Esophagus (tissue), 2 donors: ENCODE measurements around the gene PSG2. TPM values are rescaled to one million over a fixed set of nuclear protein-coding genes. Genes with fewer than 3 reads are reported as not detected.
A peak's percentile ranks its signal among the peaks of the same experiment; 100 is the strongest.
"Not testable (repeated sequence)": the region's sequence is repeated elsewhere in the genome, so short reads cannot be mapped to it uniquely, and the experiment has no call there.

ENCODE experiments used
- H3K27ac ChIP-seq, 2 donors: one replicate each; pipeline ENCODE4 v1.5.1; 2013; ENCODE audit warnings: low read depth in 2 of 2, mild to moderate bottlenecking in 2 of 2, inconsistent platforms in 1 of 2, low read length in 1 of 2, moderate library complexity in 1 of 2
- H3K27me3 ChIP-seq, 2 donors: one replicate each; pipeline ENCODE4 v1.6.1; 2013; ENCODE audit warnings: low read length in 2 of 2, control low read depth in 1 of 2, mild to moderate bottlenecking in 1 of 2; ENCODE audit not compliant: insufficient read depth in 2 of 2, control insufficient read depth in 1 of 2
- H3K36me3 ChIP-seq, 2 donors: one replicate each; pipeline ENCODE4 v1.6.1; 2013; ENCODE audit warnings: low read length in 1 of 2; ENCODE audit not compliant: control insufficient read depth in 2 of 2, insufficient read depth in 2 of 2
- H3K4me1 ChIP-seq, 2 donors: one replicate each; pipeline ENCODE4 v1.6.1; 2013; ENCODE audit warnings: low read length in 1 of 2; ENCODE audit not compliant: control insufficient read depth in 2 of 2, insufficient read depth in 2 of 2
- H3K4me3 ChIP-seq, 2 donors: one replicate each; pipeline ENCODE4 v1.5.1; 2013; ENCODE audit warnings: low read length in 2 of 2, mild to moderate bottlenecking in 2 of 2, low read depth in 1 of 2, moderate library complexity in 1 of 2
- H3K9me3 ChIP-seq, 2 donors: one replicate each; pipeline ENCODE4 v1.6.1; 2013; ENCODE audit warnings: mild to moderate bottlenecking in 2 of 2, low read depth in 1 of 2, low read length in 1 of 2, moderate library complexity in 1 of 2; ENCODE audit not compliant: control insufficient read depth in 2 of 2, insufficient read depth in 1 of 2
- WGBS, 2 donors: extraction: QIAGEN DNeasy Blood & Tissue Kit; methylation state at CpG; one replicate each; pipeline ENCODE4 v1.1.7; 2013; 5-methylcytosine and 5-hydroxymethylcytosine counted together
- polyA plus RNA-seq, 2 donors: library from polyadenylated mRNA; stranded (reverse); fragments of 200-250 nt; gene quantifications; one replicate each; pipeline ENCODE4 v1.2.3, GENCODE V29; 2013
- donor health status: healthy with polysubstance abuse.
- donor health status: Bipolar disorder and iron deficiency.

PSG2 gene
- not detected for polyA plus RNA-seq

DNA sequence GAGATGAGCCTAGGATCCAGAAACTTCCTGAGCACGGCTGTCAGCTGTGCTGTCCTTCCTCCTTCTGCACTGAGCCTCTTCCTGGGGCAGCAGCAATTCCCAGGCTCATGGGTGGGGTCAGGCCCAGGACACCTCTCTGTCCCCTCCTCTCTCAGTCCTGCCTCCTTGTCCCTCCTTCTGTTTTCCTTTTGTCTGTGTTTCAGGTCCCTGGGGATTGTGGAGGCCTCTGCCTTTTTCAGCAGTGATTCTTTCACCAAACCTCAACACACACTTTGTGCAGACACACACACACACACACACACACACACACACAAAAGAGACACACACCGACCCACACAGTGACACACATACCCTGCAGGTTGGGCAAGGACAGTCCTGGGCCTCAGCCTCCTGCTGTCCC is at the start of gene PSG2:
PSG2 (minus strand) TSS at position 101 of the 400 bp plus-strand sequence. CDS start 132 bp downstream, outside the sequence.
- H3K4me3 ChIP-seq, H3K4me1 ChIP-seq, H3K9me3 ChIP-seq, H3K36me3 ChIP-seq, H3K27ac ChIP-seq, H3K27me3 ChIP-seq: not testable (repeated sequence)
- 58 to 75% methylated on average over 2 of the region's 2 CpGs for WGBS, 2 donors

DNA sequence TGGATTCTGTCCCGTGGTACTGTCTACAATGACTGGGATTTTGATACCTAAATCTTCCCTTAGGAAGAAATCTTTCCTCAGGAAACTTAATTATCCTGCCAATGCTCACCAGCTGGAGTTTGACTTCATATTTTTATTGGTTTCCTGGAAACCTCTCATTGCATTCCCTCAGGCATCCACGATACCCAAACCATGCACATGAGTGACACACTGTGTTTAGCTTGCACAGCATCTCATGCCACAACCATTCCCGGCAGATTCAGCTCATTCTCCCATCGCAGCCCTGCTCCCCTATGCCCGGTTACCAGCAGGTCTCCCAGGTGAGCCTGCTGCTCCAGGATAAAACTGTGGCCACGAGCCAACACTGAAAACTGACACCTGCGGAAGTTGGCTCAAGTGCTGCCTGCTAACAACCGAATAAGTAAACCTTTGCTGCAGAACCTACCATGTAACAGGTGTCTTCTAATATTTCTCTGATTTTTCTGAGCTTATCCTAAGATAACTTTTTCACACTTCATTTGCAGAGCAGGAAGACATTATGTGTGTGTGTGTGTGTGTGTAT is 48.9 kb upstream of the PSG2 start:
- not testable (repeated sequence) for H3K4me3 ChIP-seq, H3K27me3 ChIP-seq, H3K27ac ChIP-seq, H3K4me1 ChIP-seq, H3K9me3 ChIP-seq, H3K36me3 ChIP-seq
- WGBS, 2 donors = 46 to 47% methylated on average over 8 of the region's 8 CpGs

DNA sequence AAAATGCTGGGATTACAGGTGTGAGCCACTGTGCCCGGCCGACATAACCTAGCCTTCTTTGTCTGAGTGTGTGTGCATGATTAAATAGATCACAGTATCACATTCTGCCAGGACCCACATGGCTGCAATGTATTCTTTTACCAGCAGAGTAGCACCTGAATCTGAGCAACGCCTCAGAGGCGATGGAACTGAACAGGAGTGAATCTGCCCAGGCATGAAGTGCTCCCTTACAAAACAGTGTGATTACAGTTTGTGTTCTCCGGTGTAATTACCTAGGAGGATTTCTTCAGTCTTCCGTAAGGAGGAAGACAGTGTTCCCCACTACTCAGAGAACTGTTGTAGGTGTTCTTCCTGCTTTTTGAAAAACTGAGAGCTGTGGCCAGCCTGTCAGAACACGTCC is 46.7 kb upstream of the PSG2 start:
- not testable (repeated sequence) for H3K4me1 ChIP-seq, H3K27me3 ChIP-seq, H3K4me3 ChIP-seq, H3K36me3 ChIP-seq, H3K9me3 ChIP-seq
- peak overlapping the region; percentile 1 to 22 for H3K27ac ChIP-seq
- 47 to 67% methylated on average over 7 of the region's 7 CpGs for WGBS, 2 donors

DNA sequence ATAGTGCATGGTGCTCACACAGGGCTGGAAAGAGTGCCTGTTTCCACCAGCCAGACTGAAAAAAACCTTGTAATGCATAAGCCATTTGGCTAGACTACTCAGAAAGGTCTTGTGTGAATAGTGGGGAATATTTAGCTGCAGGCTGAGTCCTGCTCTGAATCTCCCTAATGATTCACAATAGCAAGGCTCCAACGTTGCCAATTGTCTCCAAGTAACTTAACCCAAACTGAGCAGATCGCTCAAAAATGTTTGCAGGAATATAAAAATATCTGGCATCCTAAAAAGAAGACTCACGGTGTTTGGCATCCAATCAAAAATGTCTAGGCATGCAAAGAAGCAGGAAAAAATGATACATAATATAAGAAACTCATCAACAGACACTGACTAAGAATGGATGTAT is 44.8 kb upstream of the PSG2 start:
- H3K4me3 ChIP-seq, H3K36me3 ChIP-seq, H3K9me3 ChIP-seq, H3K27me3 ChIP-seq, H3K4me1 ChIP-seq: not testable (repeated sequence)
- WGBS, 2 donors = 38% methylated on average over 3 of the region's 3 CpGs
- H3K27ac ChIP-seq = peak overlapping the region in 1 of 2 donors; percentile 41

DNA sequence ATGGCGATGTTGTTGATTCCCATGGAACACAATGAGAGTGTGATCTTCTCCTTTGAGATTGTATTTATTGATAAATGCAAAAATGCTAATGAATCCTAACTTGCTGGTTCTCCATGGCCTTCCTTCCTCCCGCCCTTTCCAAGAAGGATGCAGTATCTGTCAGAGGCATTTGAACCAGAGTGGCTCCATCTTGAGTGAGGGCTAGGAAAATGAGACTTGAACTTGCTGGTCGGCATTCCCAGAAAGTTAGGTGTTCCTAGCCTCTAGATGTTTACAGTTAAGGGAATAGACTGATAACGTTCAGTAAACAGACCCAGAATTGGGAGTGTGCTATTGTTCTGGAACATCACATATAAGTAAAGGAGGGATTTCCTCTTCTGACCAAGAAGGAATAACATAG is 44.2 kb upstream of the PSG2 start:
- Histone ChIP-seq H3K4me3 (no peak overlapping the region), H3K27me3 (no peaks in the 10 kb centered on the region), H3K9me3 (no peaks in the 10 kb centered on the region), H3K36me3 (no peaks in the 10 kb centered on the region), H3K4me1 (peaks cover 0 to 3% of the 10 kb centered on the region in 2 donors), H3K27ac (no peak overlapping the region)
- WGBS, 2 donors = 65 to 71% methylated on average over 4 of the region's 4 CpGs

DNA sequence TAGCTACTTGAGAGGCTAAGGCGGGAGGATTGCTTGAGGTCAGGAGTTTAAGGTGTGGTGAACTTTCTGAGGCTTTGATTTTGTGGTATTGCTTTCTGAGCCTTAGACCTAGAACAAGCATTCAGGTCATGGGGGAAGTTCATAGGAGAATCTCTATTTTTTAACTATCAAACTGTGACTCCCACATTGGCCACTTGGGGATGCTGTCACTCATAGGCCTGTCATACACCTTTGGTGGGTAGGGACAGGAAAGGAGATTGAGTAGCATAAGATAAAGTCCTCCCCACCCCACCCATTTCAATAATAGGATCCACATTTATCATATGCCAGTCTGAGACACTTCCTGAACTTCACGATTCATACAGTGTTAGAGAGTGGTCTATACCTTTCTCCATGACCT is 41.9 kb upstream of the PSG2 start:
- WGBS, 2 donors = 74 to 76% methylated on average over 2 of the region's 2 CpGs
- H3K27me3 ChIP-seq = no peaks in the 10 kb centered on the region
- no peaks in the 10 kb centered on the region for H3K36me3 ChIP-seq
- H3K4me1 ChIP-seq = no peaks in the 10 kb centered on the region
- no peak overlapping the region for H3K27ac ChIP-seq
- H3K9me3 ChIP-seq = no peaks in the 10 kb centered on the region
- no peak overlapping the region for H3K4me3 ChIP-seq

DNA sequence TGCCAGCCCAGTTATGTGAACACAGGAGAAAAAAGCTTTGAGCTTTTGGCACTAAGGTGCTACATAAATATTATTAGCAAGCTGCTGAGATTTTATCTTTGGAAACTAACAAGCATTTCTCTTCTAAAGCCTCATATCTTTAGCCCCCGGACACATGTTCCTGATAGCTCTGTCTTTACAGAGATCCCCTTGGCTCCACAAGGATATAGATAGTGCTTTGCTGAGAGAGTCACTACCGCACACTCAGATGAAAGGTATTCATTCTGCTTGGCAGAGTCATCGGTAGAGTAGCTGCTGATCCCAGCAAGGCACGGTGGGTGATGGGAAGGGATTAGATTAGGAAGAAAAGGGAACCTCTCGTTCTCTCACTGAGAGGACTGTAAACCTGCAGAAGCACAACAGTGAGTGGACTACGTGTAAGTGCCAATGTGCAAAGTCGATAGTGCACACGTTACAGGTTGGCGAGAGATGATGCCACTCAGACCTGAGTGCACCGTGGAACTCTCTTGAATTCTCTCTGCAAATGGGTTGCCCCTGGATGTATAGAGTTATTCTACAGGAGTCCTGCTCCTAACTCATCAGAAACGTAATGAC is 38.0 kb upstream of the PSG2 start:
- not testable (repeated sequence) for H3K27ac ChIP-seq, H3K27me3 ChIP-seq, H3K9me3 ChIP-seq, H3K4me3 ChIP-seq, H3K4me1 ChIP-seq, H3K36me3 ChIP-seq
- 49 to 62% methylated on average over 11 of the region's 11 CpGs for WGBS, 2 donors

DNA sequence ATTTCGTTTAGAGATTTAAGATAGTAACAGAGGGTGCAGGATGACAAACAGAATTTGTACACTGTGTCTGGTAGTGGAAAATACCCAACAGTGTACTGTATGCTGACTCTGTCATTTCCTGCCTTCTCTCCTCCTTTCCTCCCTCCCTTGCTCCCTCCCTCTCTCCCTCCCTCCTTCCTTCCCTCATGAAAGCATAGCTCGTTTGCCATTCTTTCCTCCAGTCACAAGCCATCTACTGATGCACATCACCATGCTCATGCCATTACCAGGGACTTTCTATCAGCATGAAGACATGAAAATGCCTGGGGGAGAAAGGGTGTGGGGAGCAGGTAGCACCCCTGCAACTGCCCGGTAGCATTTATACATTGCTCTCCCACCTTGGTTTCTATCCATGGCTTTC is 37.0 kb upstream of the PSG2 start:
- not testable (repeated sequence) for H3K36me3 ChIP-seq, H3K9me3 ChIP-seq, H3K27ac ChIP-seq, H3K4me3 ChIP-seq, H3K4me1 ChIP-seq, H3K27me3 ChIP-seq
- WGBS, 2 donors = 48 to 59% methylated on average over 2 to 3 of the region's 3 CpGs

DNA sequence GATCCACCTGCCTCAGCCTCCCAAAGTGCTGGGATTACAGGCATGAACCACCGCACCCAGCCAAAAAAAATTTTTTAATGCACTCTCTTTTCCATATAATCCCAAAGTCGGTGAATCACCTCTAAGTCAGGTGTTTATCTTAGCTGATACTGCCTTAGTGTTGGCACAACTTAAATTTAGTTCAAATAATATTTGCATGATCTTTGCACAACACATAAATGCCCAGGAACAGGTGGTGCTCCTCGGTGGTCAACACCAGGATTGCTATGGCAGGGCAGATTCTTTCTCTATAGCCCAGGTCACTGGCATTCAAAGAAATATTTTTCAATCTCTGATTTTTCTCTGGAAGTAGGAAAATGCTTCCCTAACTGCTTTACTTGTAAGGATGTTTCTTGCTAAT is 33.9 kb upstream of the PSG2 start:
- not testable (repeated sequence) for H3K9me3 ChIP-seq, H3K27ac ChIP-seq, H3K36me3 ChIP-seq, H3K4me1 ChIP-seq, H3K4me3 ChIP-seq, H3K27me3 ChIP-seq
- WGBS, 2 donors = 61 to 62% methylated on average over 3 of the region's 3 CpGs

DNA sequence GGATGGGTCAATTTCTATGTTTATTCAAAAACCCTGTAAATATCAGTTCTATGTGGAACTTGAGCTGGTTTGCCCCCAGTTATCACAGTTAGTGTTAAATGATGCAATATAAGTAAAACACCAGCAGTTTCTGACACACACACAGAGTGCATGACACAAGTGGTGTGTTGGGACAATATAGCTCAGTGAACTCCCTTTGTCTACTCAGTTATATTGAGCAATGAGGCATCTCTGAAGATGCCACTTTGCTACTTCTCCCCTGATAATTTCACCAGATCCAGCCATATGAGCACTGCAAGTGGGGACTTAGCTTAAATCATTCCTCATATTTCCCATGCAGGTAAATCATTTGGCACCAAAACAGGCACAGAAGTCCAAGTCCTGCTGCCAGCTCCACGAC is 33.0 kb upstream of the PSG2 start:
- not testable (repeated sequence) for H3K36me3 ChIP-seq, H3K9me3 ChIP-seq, H3K27me3 ChIP-seq, H3K4me1 ChIP-seq, H3K27ac ChIP-seq, H3K4me3 ChIP-seq
- WGBS, 2 donors = 22 to 24% methylated on average over 1 of the region's 1 CpG
